ENCODE data around the gene FAM8A1.
"Not testable (repeated sequence)": the region's sequence is repeated elsewhere in the genome, so short reads cannot be mapped to it uniquely, and the experiment has no call there.

FAM8A1 gene

GRCh38 chr6:17599877-17600526, at the start of gene FAM8A1:
Gene FAM8A1 (plus strand): TSS chr6:17600302. CDS start chr6:17600410, 108 bp downstream.
- peak; percentile 93 for DNase-seq

- DNase-seq = no peak
Measured at GRCh38 chr6:17551383-17551958, 48.6 kb upstream of the FAM8A1 start.

GRCh38 chr6:17552861-17553260, 47.2 kb upstream of the FAM8A1 start:
- no peak for DNase-seq

GRCh38 chr6:17556014-17556413, 44.1 kb upstream of the FAM8A1 start:
- no peak for DNase-seq

GRCh38 chr6:17562636-17563035, 37.5 kb upstream of the FAM8A1 start:
- no peak for DNase-seq

- no peak for DNase-seq
Measured at GRCh38 chr6:17565399-17565798, 34.7 kb upstream of the FAM8A1 start.

- no peak for DNase-seq
Measured at GRCh38 chr6:17574866-17575560, 25.1 kb upstream of the FAM8A1 start.

GRCh38 chr6:17577059-17577458, 23.0 kb upstream of the FAM8A1 start:
- no peak for DNase-seq

- peak; percentile 18 for DNase-seq
Measured at GRCh38 chr6:17580518-17581048, 19.5 kb upstream of the FAM8A1 start.

GRCh38 chr6:17581282-17581681, 18.8 kb upstream of the FAM8A1 start:
- DNase-seq = not testable (repeated sequence)

- peak; percentile 75 for DNase-seq
Measured at GRCh38 chr6:17583811-17584210, 16.3 kb upstream of the FAM8A1 start.

GRCh38 chr6:17584241-17584803, 15.8 kb upstream of the FAM8A1 start:
- peak; percentile 49 for DNase-seq

- peak; percentile 19 for DNase-seq
Measured at GRCh38 chr6:17585766-17586490, 14.2 kb upstream of the FAM8A1 start.

GRCh38 chr6:17586623-17587022, 13.5 kb upstream of the FAM8A1 start:
- DNase-seq = not testable (repeated sequence)

GRCh38 chr6:17588011-17588410, 12.1 kb upstream of the FAM8A1 start:
- no peak for DNase-seq

GRCh38 chr6:17589406-17590096, 10.6 kb upstream of the FAM8A1 start:
- no peak for DNase-seq

- peak; percentile 88 for DNase-seq
Measured at GRCh38 chr6:17591287-17591686, 8.8 kb upstream of the FAM8A1 start.

- DNase-seq = no peak
Measured at GRCh38 chr6:17593246-17593645, 6.9 kb upstream of the FAM8A1 start.

- no peak for DNase-seq
Measured at GRCh38 chr6:17596085-17596484, 4.0 kb upstream of the FAM8A1 start.

GRCh38 chr6:17600527-17601385, 654 bp downstream of the FAM8A1 start:
- peak; percentile 54 for DNase-seq

GRCh38 chr6:17601386-17601703, 1.2 kb downstream of the FAM8A1 start:
- DNase-seq = no peak

All from suppressor macrophage treated with lipopolysaccharide for 4 hours (primary cell).